Gastroesophageal sphincter (tissue), 4 donors: ENCODE results near the gene MMP2. TPM values are rescaled to one million over a fixed set of nuclear protein-coding genes. Genes with fewer than 3 reads are reported as not detected.

Experiments used
- ATAC-seq: fragments of 150-250 bp; one replicate; pipeline ENCODE4 v1.9.1; 2016; ENCODE audit warnings: mild to moderate bottlenecking, moderate library complexity
- H3K27ac ChIP-seq, 4 donors: fragments of 200-600 bp; sonication (generic) in 3 of 4; 1 replicate in 3 of 4; 2 replicates in 1 of 4; pipeline ENCODE4 v1.5.1; 2016 to 2019
- H3K27me3 ChIP-seq: fragments of 200-600 bp; sonication (generic); one replicate; pipeline ENCODE4 v1.5.1; 2019
- H3K36me3 ChIP-seq, 2 donors: fragments of 200-600 bp; sonication (generic); one replicate each; pipeline ENCODE4 v1.5.1; 2019; ENCODE audit warnings: control low read depth in 1 of 2
- H3K4me1 ChIP-seq, 3 donors: fragments of 200-600 bp; sonication (generic); 1 replicate in 2 of 3; 2 replicates in 1 of 3; pipeline ENCODE4 v1.5.1; 2016 to 2019; ENCODE audit warnings: control low read depth in 2 of 3
- H3K4me3 ChIP-seq, 2 donors: fragments of 200-600 bp; sonication (generic); one replicate each; pipeline ENCODE4 v1.5.1; 2019; ENCODE audit warnings: mild to moderate bottlenecking in 1 of 2, moderate library complexity in 1 of 2
- H3K9me3 ChIP-seq, 3 donors: fragments of 200-600 bp; sonication (generic); one replicate each; pipeline ENCODE4 v1.5.1; 2017 to 2019; ENCODE audit warnings: control low read depth in 2 of 3
- CTCF ChIP-seq, 4 experiments: fragments of 200-600 bp in 2 of 4; fragments of 450-650 bp in 2 of 4; sonication (generic) in 1 of 4; IDR thresholded peaks; one replicate each; pipeline ENCODE4 v1.5.1; 2017 to 2019; ENCODE audit warnings: antibody characterized with exemption in 4 of 4, mild to moderate bottlenecking in 2 of 4, moderate library complexity in 2 of 4
- EP300 ChIP-seq: sonication (generic); formaldehyde crosslinking; IDR thresholded peaks from one replicate; pipeline ENCODE4 v1.6.1; 2017; ENCODE audit warnings: antibody characterized with exemption, mild to moderate bottlenecking
- POLR2A ChIP-seq, 2 donors: fragments of 450-650 bp; IDR thresholded peaks; one replicate each; pipeline ENCODE4 v1.6.1; 2017; ENCODE audit warnings: antibody characterized with exemption in 2 of 2, mild to moderate bottlenecking in 2 of 2, moderate library complexity in 1 of 2
- POLR2AphosphoS5 ChIP-seq: sonication (generic); formaldehyde crosslinking; IDR thresholded peaks from one replicate; pipeline ENCODE4 v1.6.1; 2017; ENCODE audit warnings: antibody characterized with exemption
- WGBS, 2 donors: methylation state at CpG; one replicate each; pipeline ENCODE4 v1.1.5; 2018; ENCODE audit warnings: low coverage in 1 of 2; 5-methylcytosine and 5-hydroxymethylcytosine counted together
- total RNA-seq, 4 donors: library from RNA; depleted of rRNA; stranded (reverse); fragments of >200 nt; gene quantifications; one replicate each; pipeline ENCODE4 v1.1.0, GENCODE V29; 2016

Gene MMP2
- total RNA-seq, 4 donors from 2014 or later: 155 to 309 (median 265) TPM

GRCh38 chr16:55497558-55497957 lies 18.6 kb downstream of the MMP2 start:
- TF ChIP-seq CTCF (IDR thresholded peaks at IDR 0.05) (no peak), POLR2A (IDR thresholded peaks at IDR 0.05) (no peak), EP300 (no peak), POLR2AphosphoS5 (no peak)
- 94 to 100% methylated on average over 1 to 3 of the region's 5 CpGs for WGBS, 2 donors
- H3K4me1 ChIP-seq: peaks cover 0 to 88% (median 19%) of the 10 kb centered on the region in 3 donors
- no peaks in the 10 kb centered on the region for H3K9me3 ChIP-seq
- no peak overlapping the region for H3K27ac ChIP-seq
- ATAC-seq: no peak
- H3K36me3 ChIP-seq: peaks cover 0 to 32% of the 10 kb centered on the region in 2 donors
- H3K4me3 ChIP-seq: no peak overlapping the region
- no peaks in the 10 kb centered on the region for H3K27me3 ChIP-seq

GRCh38 chr16:55498101-55498500 lies 19.1 kb downstream of the MMP2 start:
- 100% methylated on average over 4 of the region's 6 CpGs; no CpG with 5 or more reads in 1 of the 2 donors for WGBS, 2 donors
- H3K9me3 ChIP-seq: no peaks in the 10 kb centered on the region

GRCh38 chr16:55499281-55499680 lies 20.3 kb downstream of the MMP2 start:
- TF ChIP-seq CTCF (IDR thresholded peaks at IDR 0.05) (no peak), POLR2AphosphoS5 (no peak), POLR2A (IDR thresholded peaks at IDR 0.05) (no peak), EP300 (no peak)
- Histone ChIP-seq H3K9me3 (no peaks in the 10 kb centered on the region), H3K36me3 (peaks cover 0 to 26% of the 10 kb centered on the region in 2 donors), H3K4me1 (peaks cover 0 to 90% (median 30%) of the 10 kb centered on the region in 3 donors), H3K4me3 (no peak overlapping the region), H3K27me3 (no peaks in the 10 kb centered on the region), H3K27ac (no peak overlapping the region)
- WGBS, 2 donors: 77% methylated on average over 3 of the region's 3 CpGs; no CpG with 5 or more reads in 1 of the 2 donors
- ATAC-seq: no peak

More at GRCh38 chr16:55498101-55498500, 19.1 kb downstream of the MMP2 start:
- TF ChIP-seq POLR2A (IDR thresholded peaks at IDR 0.05) (no peak), POLR2AphosphoS5 (no peak), CTCF (IDR thresholded peaks at IDR 0.05) (no peak), EP300 (no peak)
- Histone ChIP-seq H3K36me3 (peaks cover 0 to 27% of the 10 kb centered on the region in 2 donors), H3K4me1 (peaks cover 0 to 89% (median 25%) of the 10 kb centered on the region in 3 donors), H3K4me3 (no peak overlapping the region), H3K27me3 (no peaks in the 10 kb centered on the region), H3K27ac (no peak overlapping the region)
- no peak for ATAC-seq

- Histone ChIP-seq H3K4me3 (no peak overlapping the region), H3K27me3 (no peaks in the 10 kb centered on the region), H3K4me1 (peaks cover 0 to 84% (median 25%) of the 10 kb centered on the region in 3 donors), H3K36me3 (peaks cover 0 to 26% of the 10 kb centered on the region in 2 donors), H3K27ac (peak overlapping the region in 1 of 4 donors; percentile 28), H3K9me3 (no peaks in the 10 kb centered on the region)
- 48 to 54% methylated on average over 5 to 10 of the region's 10 CpGs for WGBS, 2 donors
- TF ChIP-seq EP300 (no peak), POLR2AphosphoS5 (no peak), CTCF (IDR thresholded peaks at IDR 0.05) (no peak), POLR2A (IDR thresholded peaks at IDR 0.05) (no peak)
- no peak for ATAC-seq
These were observed 21.0 kb downstream of the MMP2 start for GRCh38 chr16:55499951-55500529.

GRCh38 chr16:55500530-55501011 lies 21.6 kb downstream of the MMP2 start:
- peak; percentile 35 for ATAC-seq
- WGBS, 2 donors: 0% methylated on average over 1 of the region's 3 CpGs; no CpG with 5 or more reads in 1 of the 2 donors
- TF ChIP-seq CTCF (IDR thresholded peaks at IDR 0.05) (no peak), POLR2AphosphoS5 (no peak), EP300 (no peak)
- Histone ChIP-seq H3K27ac (peak overlapping the region in 1 of 4 donors; percentile 28), H3K4me3 (no peak overlapping the region), H3K4me1 (peaks cover 0 to 79% (median 23%) of the 10 kb centered on the region in 3 donors), H3K36me3 (peaks cover 0 to 31% of the 10 kb centered on the region in 2 donors), H3K27me3 (no peaks in the 10 kb centered on the region), H3K9me3 (no peaks in the 10 kb centered on the region)
